Peyer's patch (tissue), 4 donors: Measurements from ENCODE around the gene HP1BP3.

ENCODE experiments used
- POLR2A ChIP-seq, 2 donors: fragments of 450-650 bp; IDR thresholded peaks; one replicate each; pipeline ENCODE4 v1.5.1; 2017; ENCODE audit warnings: antibody characterized with exemption in 2 of 2, mild to moderate bottlenecking in 2 of 2, moderate library complexity in 2 of 2
- TF ChIP-seq, protein P1 (sequence below), 6 experiments: fragments of 450-650 bp in 4 of 6; fragments of 200-600 bp in 2 of 6; sonication (generic) in 1 of 6; IDR thresholded peaks; one replicate each; pipeline ENCODE4 v1.5.1; 2017 to 2019; ENCODE audit warnings: antibody characterized with exemption in 6 of 6, mild to moderate bottlenecking in 3 of 6, moderate library complexity in 1 of 6

DNA sequence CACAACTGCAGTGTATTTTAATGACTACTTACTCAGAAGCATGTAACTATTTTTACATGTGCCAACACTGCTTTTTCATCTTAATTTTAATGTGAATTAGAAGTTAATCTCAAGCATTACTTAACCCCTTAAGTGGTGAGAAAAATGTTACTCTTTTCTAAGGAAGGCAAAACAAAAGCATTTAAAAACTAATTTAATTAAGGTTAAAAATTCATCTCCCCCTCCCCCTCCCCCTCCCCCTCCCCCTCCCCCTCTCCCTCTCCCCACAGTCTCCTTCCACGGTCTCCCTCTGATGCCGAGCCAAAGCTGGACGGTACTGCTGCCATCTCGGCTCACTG lies 27.4 kb upstream of the HP1BP3 start:
- no peak for TF ChIP-seq POLR2A (IDR thresholded peaks at IDR 0.05)
- TF ChIP-seq, protein P1, sequence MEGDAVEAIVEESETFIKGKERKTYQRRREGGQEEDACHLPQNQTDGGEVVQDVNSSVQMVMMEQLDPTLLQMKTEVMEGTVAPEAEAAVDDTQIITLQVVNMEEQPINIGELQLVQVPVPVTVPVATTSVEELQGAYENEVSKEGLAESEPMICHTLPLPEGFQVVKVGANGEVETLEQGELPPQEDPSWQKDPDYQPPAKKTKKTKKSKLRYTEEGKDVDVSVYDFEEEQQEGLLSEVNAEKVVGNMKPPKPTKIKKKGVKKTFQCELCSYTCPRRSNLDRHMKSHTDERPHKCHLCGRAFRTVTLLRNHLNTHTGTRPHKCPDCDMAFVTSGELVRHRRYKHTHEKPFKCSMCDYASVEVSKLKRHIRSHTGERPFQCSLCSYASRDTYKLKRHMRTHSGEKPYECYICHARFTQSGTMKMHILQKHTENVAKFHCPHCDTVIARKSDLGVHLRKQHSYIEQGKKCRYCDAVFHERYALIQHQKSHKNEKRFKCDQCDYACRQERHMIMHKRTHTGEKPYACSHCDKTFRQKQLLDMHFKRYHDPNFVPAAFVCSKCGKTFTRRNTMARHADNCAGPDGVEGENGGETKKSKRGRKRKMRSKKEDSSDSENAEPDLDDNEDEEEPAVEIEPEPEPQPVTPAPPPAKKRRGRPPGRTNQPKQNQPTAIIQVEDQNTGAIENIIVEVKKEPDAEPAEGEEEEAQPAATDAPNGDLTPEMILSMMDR (IDR thresholded peaks at IDR 0.05): no peak
